Peyer's patch (tissue), 4 donors: ENCODE results near the gene FAM241A. TPM values are rescaled to one million over a fixed set of nuclear protein-coding genes. Genes with fewer than 3 reads are reported as not detected.
"Not testable (repeated sequence)": the region's sequence is repeated elsewhere in the genome, so short reads cannot be mapped to it uniquely, and the experiment has no call there.

ENCODE experiments used
- DNase-seq, 3 donors: peaks; one replicate each; pipeline ENCODE4 v3.0.0-alpha.2; 2017 to 2019
- H3K27ac ChIP-seq, 4 donors: fragments of 200-600 bp; sonication (generic); one replicate each; pipeline ENCODE4 v1.5.1; 2016 to 2019
- H3K27me3 ChIP-seq, 2 donors: fragments of 200-600 bp; sonication (generic); one replicate each; pipeline ENCODE4 v1.5.1; 2019
- H3K36me3 ChIP-seq, 3 donors: fragments of 200-600 bp; sonication (generic); one replicate each; pipeline ENCODE4 v1.5.1; 2016 to 2019
- H3K4me1 ChIP-seq, 4 donors: fragments of 200-600 bp; sonication (generic); one replicate each; pipeline ENCODE4 v1.5.1; 2016 to 2019
- H3K4me3 ChIP-seq, 4 donors: fragments of 200-600 bp; sonication (generic); 1 replicate in 3 of 4; 2 replicates in 1 of 4; pipeline ENCODE4 v1.5.1; 2016 to 2019; ENCODE audit warnings: mild to moderate bottlenecking in 1 of 4
- H3K9me3 ChIP-seq, 4 donors: fragments of 200-600 bp; sonication (generic); one replicate each; pipeline ENCODE4 v1.5.1; 2016 to 2019; ENCODE audit warnings: mild to moderate bottlenecking in 1 of 4
- CTCF ChIP-seq, 6 experiments: fragments of 450-650 bp in 4 of 6; fragments of 200-600 bp in 2 of 6; sonication (generic) in 1 of 6; IDR thresholded peaks; one replicate each; pipeline ENCODE4 v1.5.1; 2017 to 2019; ENCODE audit warnings: antibody characterized with exemption in 6 of 6, mild to moderate bottlenecking in 3 of 6, moderate library complexity in 1 of 6
- POLR2A ChIP-seq, 2 donors: fragments of 450-650 bp; IDR thresholded peaks; one replicate each; pipeline ENCODE4 v1.5.1; 2017; ENCODE audit warnings: antibody characterized with exemption in 2 of 2, mild to moderate bottlenecking in 2 of 2, moderate library complexity in 2 of 2
- total RNA-seq, 4 donors: library from RNA; depleted of rRNA; stranded (reverse); fragments of >200 nt; gene quantifications; one replicate each; pipeline ENCODE4 v1.1.0, GENCODE V29; 2016

Gene FAM241A
- total RNA-seq, 4 donors from 2014 or later: 0.47 to 2.5 (median 1.2) TPM

GRCh38 chr4:112153211-112153791 is 8.0 kb downstream of the FAM241A start:
- no peaks in the 10 kb centered on the region for H3K4me1 ChIP-seq
- H3K4me3 ChIP-seq: no peak overlapping the region
- H3K36me3 ChIP-seq: no peaks in the 10 kb centered on the region
- DNase-seq: no peak
- H3K27me3 ChIP-seq: no peaks in the 10 kb centered on the region
- H3K27ac ChIP-seq: no peak overlapping the region
- TF ChIP-seq CTCF (IDR thresholded peaks at IDR 0.05): no peak
- no peak for TF ChIP-seq POLR2A (IDR thresholded peaks at IDR 0.05)
- no peaks in the 10 kb centered on the region for H3K9me3 ChIP-seq

GRCh38 chr4:112156112-112156511 is 10.9 kb downstream of the FAM241A start:
- no peaks in the 10 kb centered on the region for H3K36me3 ChIP-seq
- no peak overlapping the region for H3K4me3 ChIP-seq
- DNase-seq: no peak
- no peaks in the 10 kb centered on the region for H3K4me1 ChIP-seq
- TF ChIP-seq POLR2A (IDR thresholded peaks at IDR 0.05): no peak
- TF ChIP-seq CTCF (IDR thresholded peaks at IDR 0.05): no peak
- no peaks in the 10 kb centered on the region for H3K27me3 ChIP-seq
- no peaks in the 10 kb centered on the region for H3K9me3 ChIP-seq
- no peak overlapping the region for H3K27ac ChIP-seq

- Histone ChIP-seq H3K9me3 (no peaks in the 10 kb centered on the region), H3K27me3 (no peaks in the 10 kb centered on the region), H3K4me1 (no peaks in the 10 kb centered on the region), H3K27ac (no peak overlapping the region), H3K4me3 (no peak overlapping the region), H3K36me3 (no peaks in the 10 kb centered on the region)
- TF ChIP-seq POLR2A (IDR thresholded peaks at IDR 0.05) (no peak), CTCF (IDR thresholded peaks at IDR 0.05) (no peak)
- DNase-seq: no peak
These were observed 11.3 kb downstream of the FAM241A start for GRCh38 chr4:112156553-112156952.

GRCh38 chr4:112163706-112164105 is 18.5 kb downstream of the FAM241A start:
- H3K27ac ChIP-seq, DNase-seq, H3K36me3 ChIP-seq, H3K4me3 ChIP-seq, H3K4me1 ChIP-seq, H3K9me3 ChIP-seq, H3K27me3 ChIP-seq: not testable (repeated sequence)

GRCh38 chr4:112167794-112168193 is 22.5 kb downstream of the FAM241A start:
- no peak overlapping the region for H3K4me3 ChIP-seq
- H3K36me3 ChIP-seq: no peaks in the 10 kb centered on the region
- no peak overlapping the region for H3K27ac ChIP-seq
- DNase-seq: no peak
- TF ChIP-seq POLR2A (IDR thresholded peaks at IDR 0.05) (no peak), CTCF (IDR thresholded peaks at IDR 0.05) (no peak)
- H3K27me3 ChIP-seq: no peaks in the 10 kb centered on the region
- no peaks in the 10 kb centered on the region for H3K4me1 ChIP-seq
- no peaks in the 10 kb centered on the region for H3K9me3 ChIP-seq

- H3K27ac ChIP-seq: no peak overlapping the region
- H3K36me3 ChIP-seq: no peaks in the 10 kb centered on the region
- no peaks in the 10 kb centered on the region for H3K4me1 ChIP-seq
- no peak overlapping the region for H3K4me3 ChIP-seq
- no peaks in the 10 kb centered on the region for H3K9me3 ChIP-seq
- H3K27me3 ChIP-seq: no peaks in the 10 kb centered on the region
- TF ChIP-seq CTCF (IDR thresholded peaks at IDR 0.05) (no peak), POLR2A (IDR thresholded peaks at IDR 0.05) (no peak)
- DNase-seq: no peak
These were observed 23.7 kb downstream of the FAM241A start for GRCh38 chr4:112168719-112169500.
